HEK293T (cell line): ENCODE results near the gene TRIML1.

Experiments
- ARNT ChIP-seq: fragments of 450-650 bp; IDR thresholded peaks from 2 replicates; pipeline ENCODE4 v1.6.1; 2017; ENCODE audit warnings: mild to moderate bottlenecking
- CTBP1 ChIP-seq: fragments of 450-650 bp; IDR thresholded peaks from 2 replicates; pipeline ENCODE4 v1.6.1; 2016; ENCODE audit warnings: borderline replicate concordance
- FOXA1 ChIP-seq: fragments of 450-650 bp; IDR thresholded peaks from 2 replicates; pipeline ENCODE4 v1.6.1; 2016; ENCODE audit warnings: mild to moderate bottlenecking
- FOXM1 ChIP-seq: fragments of 450-650 bp; IDR thresholded peaks from 2 replicates; pipeline ENCODE4 v1.6.1; 2017; ENCODE audit warnings: mild to moderate bottlenecking, borderline replicate concordance
- HDGF ChIP-seq: fragments of 450-650 bp; IDR thresholded peaks from 2 replicates; pipeline ENCODE4 v1.6.1; 2017; ENCODE audit warnings: antibody characterized with exemption, borderline replicate concordance
- NFRKB ChIP-seq: fragments of 450-650 bp; IDR thresholded peaks from 2 replicates; pipeline ENCODE4 v1.6.1; 2016; ENCODE audit warnings: mild to moderate bottlenecking, moderate library complexity
- SP1 ChIP-seq: fragments of 450-650 bp; IDR thresholded peaks from 2 replicates; pipeline ENCODE4 v1.6.1; 2017
- SUZ12 ChIP-seq: fragments of 450-650 bp; IDR thresholded peaks from 2 replicates; pipeline ENCODE4 v1.6.1; 2016; ENCODE audit warnings: mild to moderate bottlenecking
- TARDBP ChIP-seq: fragments of 450-650 bp; IDR thresholded peaks from 2 replicates; pipeline ENCODE4 v1.6.1; 2016
- ZNF384 ChIP-seq: fragments of 450-650 bp; IDR thresholded peaks from 2 replicates; pipeline ENCODE4 v1.6.1; 2016

DNA sequence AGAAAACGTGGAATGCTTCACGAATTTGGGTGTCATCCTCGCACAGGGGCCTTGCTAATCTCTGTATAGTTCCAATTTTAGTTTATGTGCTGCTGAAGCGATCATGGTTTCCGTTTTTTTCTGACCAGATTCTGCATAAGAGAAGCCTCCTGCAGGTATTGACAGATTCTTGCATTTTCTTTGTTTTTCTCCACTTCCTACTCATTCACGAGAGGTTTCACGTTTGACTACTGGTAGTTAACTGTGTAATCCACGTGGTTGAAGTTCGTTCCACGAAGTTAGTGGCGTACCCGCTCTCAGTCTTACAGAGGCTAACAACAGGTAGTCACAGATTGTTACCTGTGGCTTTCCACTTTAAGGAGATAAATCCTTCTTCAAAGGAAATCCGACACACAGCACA, 17.7 kb upstream of the TRIML1 start:
- TF ChIP-seq ZNF384 (no peak), NFRKB (no peak), TARDBP (no peak), SUZ12 (no peak), ARNT (no peak), SP1 (no peak), FOXA1 (no peak), HDGF (no peak), CTBP1 (no peak), FOXM1 (no peak)
